ENCODE data around the gene TM9SF4.

TM9SF4 gene

GRCh38 chr20:32132911-32133549 lies 23.5 kb downstream of the TM9SF4 start:
- TF ChIP-seq CTCF (IDR thresholded peaks at IDR 0.05; ENCODE audit: control insufficient read depth, insufficient read depth, low read depth, low read length, missing control alignments), result no peak
- H3K4me3 ChIP-seq (ENCODE audit: control insufficient read depth, low read depth, low read length), result no peak overlapping the region
- no peak for DNase-seq (ENCODE audit: low read depth)

- no peak overlapping the region for H3K4me3 ChIP-seq (ENCODE audit: control insufficient read depth, low read depth, low read length)
- TF ChIP-seq CTCF (IDR thresholded peaks at IDR 0.05; ENCODE audit: control insufficient read depth, insufficient read depth, low read depth, low read length, missing control alignments), result no peak
- no peak for DNase-seq (ENCODE audit: low read depth)
These were observed 24.5 kb downstream of the TM9SF4 start for GRCh38 chr20:32134026-32134425.

DNA sequence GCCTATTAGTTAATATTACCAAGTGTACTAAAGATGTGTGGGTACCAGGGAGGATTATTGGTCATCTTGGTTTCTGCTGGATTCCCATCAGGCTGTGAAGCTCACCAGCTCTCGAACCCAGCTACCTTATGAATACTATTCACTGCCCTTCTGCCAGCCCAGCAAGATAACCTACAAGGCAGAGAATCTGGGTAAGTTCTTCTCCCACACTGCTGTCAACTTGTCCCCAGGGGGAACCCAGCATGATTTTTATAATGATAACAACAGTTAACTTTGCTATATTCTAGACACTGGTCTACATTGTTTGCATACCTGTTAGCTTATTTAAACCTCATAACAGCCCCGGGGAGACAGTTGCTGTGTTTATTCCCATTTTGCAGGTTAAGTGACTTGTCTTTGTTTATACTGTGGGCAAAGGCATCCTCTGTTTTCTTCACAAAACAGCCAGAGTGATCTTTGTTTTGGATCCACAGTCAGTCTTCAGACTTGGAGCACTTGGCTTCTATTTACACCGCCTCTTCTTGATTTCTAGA lies 26.5 kb downstream of the TM9SF4 start:
- no peak for DNase-seq (ENCODE audit: low read depth)
- no peak overlapping the region for H3K4me3 ChIP-seq (ENCODE audit: control insufficient read depth, low read depth, low read length)
- TF ChIP-seq CTCF (IDR thresholded peaks at IDR 0.05; ENCODE audit: control insufficient read depth, insufficient read depth, low read depth, low read length, missing control alignments), result no peak

GRCh38 chr20:32138921-32139320 lies 29.4 kb downstream of the TM9SF4 start:
- no peak for DNase-seq (ENCODE audit: low read depth)
- no peak for TF ChIP-seq CTCF (IDR thresholded peaks at IDR 0.05; ENCODE audit: control insufficient read depth, insufficient read depth, low read depth, low read length, missing control alignments)
- no peak overlapping the region for H3K4me3 ChIP-seq (ENCODE audit: control insufficient read depth, low read depth, low read length)

DNA sequence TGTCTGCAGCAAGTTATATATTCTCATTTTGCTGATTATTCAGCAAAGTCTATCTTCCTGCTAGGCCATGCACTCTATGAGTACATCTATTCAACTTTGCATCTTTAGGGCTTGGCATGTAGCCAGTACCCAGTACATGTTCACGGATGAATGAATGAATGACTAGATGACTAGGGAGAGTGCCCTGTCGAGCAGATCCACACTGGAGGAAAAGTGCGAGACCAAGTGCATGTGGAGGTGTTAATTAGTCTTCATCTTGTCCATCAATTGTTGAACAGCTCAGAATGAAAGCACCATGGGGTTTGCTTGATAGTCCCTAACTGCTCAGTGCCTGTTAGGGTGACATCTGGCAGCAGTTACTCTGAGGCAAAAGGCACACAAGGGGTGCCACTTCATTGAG lies 30.4 kb downstream of the TM9SF4 start:
- TF ChIP-seq CTCF (IDR thresholded peaks at IDR 0.05; ENCODE audit: control insufficient read depth, insufficient read depth, low read depth, low read length, missing control alignments), result no peak
- DNase-seq (ENCODE audit: low read depth), result no peak
- H3K4me3 ChIP-seq (ENCODE audit: control insufficient read depth, low read depth, low read length), result no peak overlapping the region

GRCh38 chr20:32140603-32141002 lies 31.1 kb downstream of the TM9SF4 start:
- DNase-seq (ENCODE audit: low read depth), result no peak
- no peak overlapping the region for H3K4me3 ChIP-seq (ENCODE audit: control insufficient read depth, low read depth, low read length)
- TF ChIP-seq CTCF (IDR thresholded peaks at IDR 0.05; ENCODE audit: control insufficient read depth, insufficient read depth, low read depth, low read length, missing control alignments), result no peak
